Muscle of leg (tissue), 11 donors: ENCODE data around the gene BRIP1. TPM values are rescaled to one million over a fixed set of nuclear protein-coding genes. Genes with fewer than 3 reads are reported as not detected.
"Not testable (repeated sequence)": the region's sequence is repeated elsewhere in the genome, so short reads cannot be mapped to it uniquely, and the experiment has no call there.

ENCODE experiments used
- DNase-seq: peaks from one replicate; pipeline ENCODE4 v3.0.0; 2013
- H3K27ac ChIP-seq: one replicate; pipeline ENCODE4 v1.5.1; 2013; ENCODE audit warnings: mild to moderate bottlenecking, low read length, control low read depth
- H3K27me3 ChIP-seq: one replicate; pipeline ENCODE4 v1.6.1; 2013; ENCODE audit warnings: low read length; ENCODE audit not compliant: control insufficient read depth, insufficient read depth
- H3K36me3 ChIP-seq: one replicate; pipeline ENCODE4 v1.6.1; 2013; ENCODE audit warnings: low read length; ENCODE audit not compliant: control insufficient read depth, insufficient read depth
- H3K4me1 ChIP-seq: one replicate; pipeline ENCODE4 v1.6.1; 2013; ENCODE audit warnings: low read length; ENCODE audit not compliant: control insufficient read depth, insufficient read depth
- H3K4me3 ChIP-seq: one replicate; pipeline ENCODE4 v1.5.1; 2013; ENCODE audit warnings: low read length, control low read depth
- H3K9me3 ChIP-seq: replicated peaks from 2 replicates; pipeline ENCODE4 v1.6.1; 2013; ENCODE audit warnings: low read depth, low read length; ENCODE audit not compliant: control insufficient read depth
- WGBS: methylation state at CpG from one replicate; pipeline ENCODE4 v1.1.5; 2013; ENCODE audit warnings: missing lambda C conversion rate; ENCODE audit not compliant: insufficient coverage; 5-methylcytosine and 5-hydroxymethylcytosine counted together
- polyA plus RNA-seq, 8 donors: library from polyadenylated mRNA; unstranded; fragments of 120-200 nt; gene quantifications; one replicate each; pipeline versions ENCODE4 v1.2.1 to v1.2.3, GENCODE V29; 2013; ENCODE audit warnings: inconsistent platforms in 1 of 8, low replicate concordance in 1 of 8; ENCODE audit not compliant: insufficient read length in 8 of 8, insufficient read depth in 1 of 8
- total RNA-seq: library from RNA; stranded (reverse); fragments of 120-200 nt; gene quantifications from one replicate; pipeline ENCODE4 v1.2.4, GENCODE V29; 2013

Gene BRIP1
- total and polyA plus RNA-seq, 9 donors, result 3.0 to 7.3 (median 4.6) TPM

- no CpG with 5 or more reads among the region's 7 CpGs for WGBS
- Histone ChIP-seq H3K27ac (no peak overlapping the region), H3K4me3 (no peak overlapping the region), H3K4me1 (no peaks in the 10 kb centered on the region), H3K9me3 (no peaks in the 10 kb centered on the region), H3K27me3 (no peaks in the 10 kb centered on the region), H3K36me3 (peaks cover 2% of the 10 kb centered on the region)
- no peak for DNase-seq
These were observed 29.7 kb downstream of the BRIP1 start for GRCh38 chr17:61833536-61834193.

- WGBS, result no CpG with 5 or more reads among the region's 3 CpGs
- H3K4me1 ChIP-seq, result no peaks in the 10 kb centered on the region
- no peak overlapping the region for H3K4me3 ChIP-seq
- DNase-seq, result no peak
- H3K36me3 ChIP-seq, result peaks cover 2% of the 10 kb centered on the region
- H3K27ac ChIP-seq, result no peak overlapping the region
- H3K9me3 ChIP-seq, result no peaks in the 10 kb centered on the region
- no peaks in the 10 kb centered on the region for H3K27me3 ChIP-seq
These were observed 30.9 kb downstream of the BRIP1 start for GRCh38 chr17:61832463-61832862.

DNA sequence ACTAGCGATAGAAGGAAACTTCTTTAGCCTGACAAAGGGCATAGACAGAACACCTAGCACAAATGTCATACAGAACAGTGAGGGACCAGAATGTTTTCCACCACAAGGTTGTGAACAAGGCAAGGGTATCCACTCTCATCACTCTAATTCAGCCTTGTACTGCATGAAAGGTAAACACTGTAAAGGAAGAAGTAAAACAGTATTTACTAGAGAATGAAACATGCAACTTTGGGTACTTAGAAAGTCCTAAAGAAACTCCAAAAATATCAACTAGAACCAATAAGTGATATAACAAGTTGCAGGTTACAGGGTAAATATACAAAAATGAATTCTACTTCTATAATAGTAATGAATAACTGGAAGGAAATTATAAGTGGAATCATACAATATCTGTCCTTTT lies 32.2 kb downstream of the BRIP1 start:
- no CpG with 5 or more reads among the region's 1 CpG for WGBS
- Histone ChIP-seq H3K36me3 (peaks cover 2% of the 10 kb centered on the region), H3K27ac (no peak overlapping the region), H3K4me1 (no peaks in the 10 kb centered on the region), H3K4me3 (no peak overlapping the region), H3K27me3 (no peaks in the 10 kb centered on the region), H3K9me3 (no peaks in the 10 kb centered on the region)
- DNase-seq, result no peak

GRCh38 chr17:61828694-61829093 lies 34.6 kb downstream of the BRIP1 start:
- Histone ChIP-seq H3K4me1 (no peaks in the 10 kb centered on the region), H3K9me3 (no peaks in the 10 kb centered on the region), H3K27ac (no peak overlapping the region), H3K4me3 (no peak overlapping the region), H3K27me3 (no peaks in the 10 kb centered on the region), H3K36me3 (no peaks in the 10 kb centered on the region)
- DNase-seq, result no peak
- no CpG with 5 or more reads among the region's 1 CpG for whole genome bisulfite sequencing

- Histone ChIP-seq H3K9me3 (no peaks in the 10 kb centered on the region), H3K36me3 (no peaks in the 10 kb centered on the region), H3K4me3 (no peak overlapping the region), H3K27me3 (no peaks in the 10 kb centered on the region), H3K27ac (no peak overlapping the region), H3K4me1 (no peaks in the 10 kb centered on the region)
- no CpG with 5 or more reads among the region's 8 CpGs for WGBS
- no peak for DNase-seq
These were observed 35.5 kb downstream of the BRIP1 start for GRCh38 chr17:61827649-61828395.

- H3K4me1 ChIP-seq, H3K36me3 ChIP-seq, H3K27me3 ChIP-seq, H3K4me3 ChIP-seq, H3K9me3 ChIP-seq, H3K27ac ChIP-seq, DNase-seq: not testable (repeated sequence)
- no CpG with 5 or more reads among the region's 1 CpG for WGBS
These were observed 36.5 kb downstream of the BRIP1 start for GRCh38 chr17:61826866-61827265.

DNA sequence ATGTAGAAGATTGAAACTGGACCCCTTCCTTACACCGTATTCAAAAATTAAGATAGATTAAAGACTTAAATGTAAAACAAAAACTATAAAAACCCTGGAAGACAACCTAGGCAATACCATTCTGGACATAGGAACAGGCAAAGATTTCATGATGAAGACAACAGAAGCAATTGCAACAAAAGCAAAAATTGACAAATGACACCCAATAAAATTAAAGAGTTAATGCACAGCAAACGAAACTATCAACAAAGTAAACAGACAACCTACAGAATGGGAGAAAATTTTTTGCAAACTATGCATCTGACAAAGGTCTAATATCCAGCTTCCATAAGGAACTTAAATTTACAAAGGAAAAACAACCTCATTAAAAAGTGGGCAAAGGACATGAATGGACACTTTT lies 37.1 kb downstream of the BRIP1 start:
- no CpG with 5 or more reads among the region's 2 CpGs for WGBS
- H3K4me3 ChIP-seq, H3K27me3 ChIP-seq, H3K27ac ChIP-seq, H3K4me1 ChIP-seq, H3K36me3 ChIP-seq, DNase-seq, H3K9me3 ChIP-seq: not testable (repeated sequence)

DNA sequence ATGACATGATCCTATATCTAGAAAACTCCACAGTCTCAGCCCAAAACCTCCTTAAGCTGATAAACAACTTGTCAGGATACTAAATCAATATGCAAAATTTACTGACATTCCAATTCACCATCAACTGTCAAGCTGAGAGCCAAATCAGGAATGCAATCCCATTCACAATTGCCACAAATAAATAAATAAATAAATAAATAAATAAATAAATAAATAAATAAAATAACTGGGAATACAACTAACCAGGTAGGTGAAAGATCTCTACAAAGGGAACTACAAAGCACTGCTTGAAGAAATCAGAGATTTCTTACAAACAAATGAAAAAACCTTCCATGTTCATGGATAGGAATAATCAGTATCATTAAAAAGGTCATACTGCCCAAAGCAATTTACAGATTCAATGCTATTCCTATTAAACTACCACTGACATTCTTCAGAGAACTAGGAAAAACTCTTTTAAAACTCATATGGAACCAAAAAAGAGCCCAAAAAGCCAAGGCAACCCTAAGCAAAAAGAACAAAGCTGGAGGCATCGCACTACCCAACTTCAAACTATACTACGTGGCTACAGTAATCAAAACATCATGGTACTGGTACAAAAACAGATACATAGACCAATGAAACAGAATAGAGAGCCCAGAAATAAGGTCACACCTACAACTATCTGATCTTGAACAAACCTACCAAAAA lies 37.7 kb downstream of the BRIP1 start:
- no CpG with 5 or more reads among the region's 2 CpGs for WGBS
- Histone ChIP-seq H3K27me3 (no peaks in the 10 kb centered on the region), H3K27ac (no peak overlapping the region), H3K4me3 (no peak overlapping the region), H3K4me1 (no peaks in the 10 kb centered on the region), H3K9me3 (no peaks in the 10 kb centered on the region), H3K36me3 (no peaks in the 10 kb centered on the region)
- DNase-seq, result no peak

- no peak for DNase-seq
- WGBS, result 89% methylated on average over 3 of the region's 6 CpGs
- Histone ChIP-seq H3K36me3 (no peaks in the 10 kb centered on the region), H3K9me3 (no peaks in the 10 kb centered on the region), H3K4me3 (no peak overlapping the region), H3K27ac (no peak overlapping the region), H3K27me3 (no peaks in the 10 kb centered on the region), H3K4me1 (no peaks in the 10 kb centered on the region)
These were observed 40.7 kb downstream of the BRIP1 start for GRCh38 chr17:61822326-61823285.
